ENCODE measurements around the gene NDOR1.

The NDOR1 gene

GRCh38 chr9:137172901-137173795 lies 32.4 kb upstream of the NDOR1 start:
- Histone ChIP-seq H3K36me3 (ENCODE audit: insufficient read depth, low read length) (no peaks in the 10 kb centered on the region), H3K4me1 (ENCODE audit: insufficient read depth, low read length, poor library complexity, severe bottlenecking) (peaks cover 8% of the 10 kb centered on the region), H3K27me3 (ENCODE audit: insufficient read depth, low read length, poor library complexity, severe bottlenecking) (peaks cover 13% of the 10 kb centered on the region), H3K4me3 (ENCODE audit: low read length, poor library complexity, severe bottlenecking) (no peak overlapping the region), H3F3A (ENCODE audit: low read depth) (no peaks in the 10 kb centered on the region), H3K4me2 (ENCODE audit: low read depth, low read length, poor library complexity, severe bottlenecking) (no peak overlapping the region), H4K20me1 (ENCODE audit: insufficient read depth, low read length, poor library complexity, severe bottlenecking) (no peaks in the 10 kb centered on the region), H3K9ac (ENCODE audit: low read depth, low read length, poor library complexity, severe bottlenecking) (no peak overlapping the region), H3K9me2 (replicated peaks; ENCODE audit: low read depth, low read length) (no peaks in the 10 kb centered on the region), H3K79me2 (ENCODE audit: insufficient read depth, low read length) (no peaks in the 10 kb centered on the region), H3K9me3 (ENCODE audit: insufficient read depth, low read depth, low read length) (no peaks in the 10 kb centered on the region), H2AFZ (ENCODE audit: low read length) (no peak overlapping the region)
- TF ChIP-seq, protein P1, sequence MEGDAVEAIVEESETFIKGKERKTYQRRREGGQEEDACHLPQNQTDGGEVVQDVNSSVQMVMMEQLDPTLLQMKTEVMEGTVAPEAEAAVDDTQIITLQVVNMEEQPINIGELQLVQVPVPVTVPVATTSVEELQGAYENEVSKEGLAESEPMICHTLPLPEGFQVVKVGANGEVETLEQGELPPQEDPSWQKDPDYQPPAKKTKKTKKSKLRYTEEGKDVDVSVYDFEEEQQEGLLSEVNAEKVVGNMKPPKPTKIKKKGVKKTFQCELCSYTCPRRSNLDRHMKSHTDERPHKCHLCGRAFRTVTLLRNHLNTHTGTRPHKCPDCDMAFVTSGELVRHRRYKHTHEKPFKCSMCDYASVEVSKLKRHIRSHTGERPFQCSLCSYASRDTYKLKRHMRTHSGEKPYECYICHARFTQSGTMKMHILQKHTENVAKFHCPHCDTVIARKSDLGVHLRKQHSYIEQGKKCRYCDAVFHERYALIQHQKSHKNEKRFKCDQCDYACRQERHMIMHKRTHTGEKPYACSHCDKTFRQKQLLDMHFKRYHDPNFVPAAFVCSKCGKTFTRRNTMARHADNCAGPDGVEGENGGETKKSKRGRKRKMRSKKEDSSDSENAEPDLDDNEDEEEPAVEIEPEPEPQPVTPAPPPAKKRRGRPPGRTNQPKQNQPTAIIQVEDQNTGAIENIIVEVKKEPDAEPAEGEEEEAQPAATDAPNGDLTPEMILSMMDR (conservative IDR thresholded peaks at IDR 0.05; ENCODE audit: low read length), result no peak
- no peak for TF ChIP-seq EZH2phosphoT487 (IDR thresholded peaks at IDR 0.05; ENCODE audit: borderline replicate concordance)

- TF ChIP-seq, protein P1 (conservative IDR thresholded peaks at IDR 0.05; ENCODE audit: low read length), result no peak
- no peak for TF ChIP-seq EZH2phosphoT487 (IDR thresholded peaks at IDR 0.05; ENCODE audit: borderline replicate concordance)
- peaks cover 8% of the 10 kb centered on the region for H3K4me1 ChIP-seq (ENCODE audit: insufficient read depth, low read length, poor library complexity, severe bottlenecking)
- no peak overlapping the region for H3K9ac ChIP-seq (ENCODE audit: low read depth, low read length, poor library complexity, severe bottlenecking)
- no peaks in the 10 kb centered on the region for H4K20me1 ChIP-seq (ENCODE audit: insufficient read depth, low read length, poor library complexity, severe bottlenecking)
- H3K4me2 ChIP-seq (ENCODE audit: low read depth, low read length, poor library complexity, severe bottlenecking), result no peak overlapping the region
- no peaks in the 10 kb centered on the region for H3K9me3 ChIP-seq (ENCODE audit: insufficient read depth, low read depth, low read length)
- no peak overlapping the region for H3K4me3 ChIP-seq (ENCODE audit: low read length, poor library complexity, severe bottlenecking)
- no peaks in the 10 kb centered on the region for H3K9me2 ChIP-seq (replicated peaks; ENCODE audit: low read depth, low read length)
- peaks cover 6% of the 10 kb centered on the region for H3K27me3 ChIP-seq (ENCODE audit: insufficient read depth, low read length, poor library complexity, severe bottlenecking)
- H3K36me3 ChIP-seq (ENCODE audit: insufficient read depth, low read length), result no peaks in the 10 kb centered on the region
- no peaks in the 10 kb centered on the region for H3K79me2 ChIP-seq (ENCODE audit: insufficient read depth, low read length)
- H3F3A ChIP-seq (ENCODE audit: low read depth), result no peaks in the 10 kb centered on the region
- H2AFZ ChIP-seq (ENCODE audit: low read length), result no peak overlapping the region
Observed at GRCh38 chr9:137173796-137174664, 31.5 kb upstream of the NDOR1 start.

DNA sequence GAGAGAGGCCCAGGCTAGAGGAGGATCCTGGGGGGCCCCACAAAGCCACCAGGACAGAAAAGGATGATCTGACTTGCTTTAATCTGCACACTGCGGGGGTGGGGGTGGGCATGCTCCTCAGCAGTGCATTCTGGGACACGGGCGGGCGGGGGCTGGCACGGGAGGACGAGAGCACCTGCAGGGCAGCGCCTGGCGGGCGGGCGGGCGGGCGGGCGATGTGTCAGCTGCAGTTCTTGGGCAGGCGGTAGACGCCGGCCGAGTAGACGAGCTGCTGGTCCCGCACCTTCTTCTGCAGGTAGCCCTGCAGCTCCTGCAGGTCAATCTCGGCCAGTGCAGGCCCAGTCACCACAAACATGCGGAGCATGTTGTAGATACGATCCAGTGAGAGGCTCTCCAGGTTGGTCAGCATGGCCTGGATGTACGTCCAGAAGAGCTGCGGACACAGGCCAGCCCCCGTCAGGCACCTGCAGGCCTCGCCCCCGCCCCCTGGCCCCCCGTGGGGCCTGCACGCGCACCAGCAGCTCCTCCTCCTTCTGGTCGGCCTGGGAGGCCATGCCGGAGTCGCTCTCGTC lies 30.7 kb upstream of the NDOR1 start:
- Histone ChIP-seq H3K36me3 (ENCODE audit: insufficient read depth, low read length) (no peaks in the 10 kb centered on the region; the same call in 1 of the 2 replicates), H3K9me3 (ENCODE audit: insufficient read depth, low read depth, low read length) (no peaks in the 10 kb centered on the region), H3K4me3 (ENCODE audit: low read length, poor library complexity, severe bottlenecking) (no peak overlapping the region), H4K20me1 (ENCODE audit: insufficient read depth, low read length, poor library complexity, severe bottlenecking) (no peaks in the 10 kb centered on the region), H3K79me2 (ENCODE audit: insufficient read depth, low read length) (no peaks in the 10 kb centered on the region), H3F3A (ENCODE audit: low read depth) (no peaks in the 10 kb centered on the region), H3K4me2 (ENCODE audit: low read depth, low read length, poor library complexity, severe bottlenecking) (no peak overlapping the region), H3K4me1 (ENCODE audit: insufficient read depth, low read length, poor library complexity, severe bottlenecking) (peaks cover 8% of the 10 kb centered on the region), H3K27me3 (ENCODE audit: insufficient read depth, low read length, poor library complexity, severe bottlenecking) (no peaks in the 10 kb centered on the region), H2AFZ (ENCODE audit: low read length) (no peak overlapping the region), H3K9me2 (replicated peaks; ENCODE audit: low read depth, low read length) (no peaks in the 10 kb centered on the region), H3K9ac (ENCODE audit: low read depth, low read length, poor library complexity, severe bottlenecking) (no peak overlapping the region)
- TF ChIP-seq EZH2phosphoT487 (IDR thresholded peaks at IDR 0.05; ENCODE audit: borderline replicate concordance), result no peak
- TF ChIP-seq, protein P1 (conservative IDR thresholded peaks at IDR 0.05; ENCODE audit: low read length), result no peak

All from Loucy (cell line).